K562 (cell line): Measurements from ENCODE around the gene TMEM131L. TPM values are rescaled to one million over a fixed set of nuclear protein-coding genes. Genes with fewer than 3 reads are reported as not detected.

Experiments used
- ATAC-seq: fragments of 200-7000 bp; cut with Tn5 transposase; 3 replicates; pipeline ENCODE4 v1.9.1; 2020; ENCODE audit warnings: moderate library complexity
- BruUV-seq: library from RNA; stranded (reverse); fragments of 400-500 nt; replicated peaks from 2 replicates; lab custom pipeline; 2021; lab: Mats Ljungman, UMichigan
- CTCF ChIA-PET: fragments of 300-600 bp; formaldehyde crosslinking; extraction: SDS; loops from one replicate; lab custom pipeline; 2021; ENCODE audit warnings: low intra/inter-chr PET ratio; lab: Yijun Ruan, JAX
- POLR2A ChIA-PET: fragments of 300-600, 350-650 bp; sonication (Branson Sonifier 250); formaldehyde crosslinking; extraction: SDS; loops from one replicate; lab custom pipeline; 2021; ENCODE audit warnings: antibody characterized with exemption, inconsistent platforms; lab: Yijun Ruan, JAX
- DNase-seq, 4 experiments: peaks; one replicate each; pipeline versions ENCODE4 v3.0.0 to v3.0.0-alpha.2; 2011 to 2018; ENCODE audit warnings: low spot score in 3 of 4, mixed read lengths in 3 of 4; ENCODE audit errors: extremely low read depth in 1 of 4
- FAIRE-seq: peaks from 2 replicates; lab custom pipeline; 2011; peaks lifted over from hg19 to GRCh38; lab: Jason Lieb, UNC
- H2AFZ ChIP-seq: 2 replicates; pipeline ENCODE4 v1.6.0; 2011; ENCODE audit warnings: low read depth, low read length, control low read depth, inconsistent platforms
- H3K27ac ChIP-seq: fragments of 200-600 bp; 3 replicates; pipeline ENCODE4 v1.8.0; 2011; ENCODE audit warnings: low read depth, mild to moderate bottlenecking, control low read depth, inconsistent platforms, low read length, moderate library complexity, mixed read lengths; ENCODE audit errors: extremely low read depth
- H3K27me3 ChIP-seq, 2 experiments: fragments of 300-600 bp in 1 of 2; 2 replicates in 1 of 2; 3 replicates in 1 of 2; pipeline versions ENCODE4 v1.6.0 to v1.8.0; 2011; ENCODE audit warnings: inconsistent platforms in 2 of 2, low read length in 2 of 2, mild to moderate bottlenecking in 1 of 2, mixed read lengths in 1 of 2, moderate library complexity in 1 of 2; ENCODE audit not compliant: control insufficient read depth in 2 of 2, insufficient read depth in 2 of 2
- H3K36me3 ChIP-seq: fragments of 300-600 bp; 3 replicates; pipeline ENCODE4 v1.8.0; 2011; ENCODE audit warnings: mild to moderate bottlenecking, low read length, inconsistent platforms; ENCODE audit not compliant: control insufficient read depth, insufficient read depth
- H3K4me1 ChIP-seq, 2 experiments: fragments of 200-600 bp in 1 of 2; replicated peaks in 1 of 2; 2 replicates in 1 of 2; 3 replicates in 1 of 2; pipeline versions ENCODE4 v1.5.1 to v1.8.0; 2011; ENCODE audit warnings: inconsistent platforms in 2 of 2, low read length in 2 of 2, mild to moderate bottlenecking in 1 of 2, mixed read lengths in 1 of 2, moderate library complexity in 1 of 2; ENCODE audit not compliant: control insufficient read depth in 2 of 2, insufficient read depth in 2 of 2
- H3K4me2 ChIP-seq: 2 replicates; pipeline ENCODE4 v1.6.1; 2011; ENCODE audit warnings: low read length, control low read depth, inconsistent platforms, mixed read lengths; ENCODE audit not compliant: insufficient read depth
- H3K4me3 ChIP-seq: fragments of 200-600 bp; sonication (generic), shearing (Covaris generic); 2 replicates; pipeline ENCODE4 v1.5.1; 2016; ENCODE audit warnings: control low read depth, inconsistent platforms
- H3K79me2 ChIP-seq: fragments of 200-600 bp; 3 replicates; pipeline ENCODE4 v1.8.0; 2011; ENCODE audit warnings: low read length, inconsistent platforms; ENCODE audit not compliant: control insufficient read depth, insufficient read depth
- H3K9ac ChIP-seq, 2 experiments: 2 replicates each; pipeline versions ENCODE4 v1.6.0 to v1.6.1; 2011; ENCODE audit warnings: low read depth in 2 of 2, low read length in 2 of 2, control low read depth in 1 of 2, inconsistent platforms in 1 of 2, mild to moderate bottlenecking in 1 of 2, mixed read lengths in 1 of 2; ENCODE audit not compliant: insufficient read depth in 1 of 2
- H3K9me1 ChIP-seq: one replicate; pipeline ENCODE4 v1.6.0; 2011; ENCODE audit warnings: inconsistent platforms, mild to moderate bottlenecking, low read length, moderate library complexity; ENCODE audit not compliant: control insufficient read depth, insufficient read depth
- H3K9me3 ChIP-seq: replicated peaks from 2 replicates; pipeline ENCODE4 v1.5.1; 2011; ENCODE audit warnings: low read depth, low read length, inconsistent platforms; ENCODE audit not compliant: control insufficient read depth, insufficient read depth
- H4K20me1 ChIP-seq: replicated peaks from 2 replicates; pipeline ENCODE4 v1.6.1; 2011; ENCODE audit warnings: low read length, inconsistent platforms, mixed read lengths; ENCODE audit not compliant: control insufficient read depth, insufficient read depth
- DACH1 ChIP-seq: fragments of 450-650 bp; IDR thresholded peaks from 2 replicates; pipeline ENCODE4 v1.6.1; 2018; ENCODE audit not compliant: partially characterized antibody
- PHF8 ChIP-seq: fragments of 200-600 bp; sonication (generic); IDR thresholded peaks from 2 replicates; pipeline ENCODE4 v1.6.1; 2012; ENCODE audit warnings: mixed run types, mild to moderate bottlenecking, inconsistent platforms, low read length, moderate library complexity, borderline replicate concordance
- RAD51 ChIP-seq: fragments of 450-650 bp; IDR thresholded peaks from 2 replicates; pipeline ENCODE4 v1.7.1; 2016; ENCODE audit warnings: low read depth, mild to moderate bottlenecking, borderline replicate concordance
- WGBS: fragments of 100-300 bp; shearing (Covaris generic); methylation state at CpG from one replicate; pipeline ENCODE4 v1.1.6; 2016; ENCODE audit warnings: low coverage, mixed read lengths; ENCODE audit not compliant: insufficient coverage; ENCODE audit errors: missing lambda C conversion rate; 5-methylcytosine and 5-hydroxymethylcytosine counted together
- in situ Hi-C: fragments of 300-500 bp; cut with MboI; formaldehyde crosslinking; loops from 4 replicates; pipeline ENCODE4 v1.15.0; 2018; ENCODE audit warnings: inconsistent platforms, mixed read lengths
- intact Hi-C: fragments of 100-400 bp; cut with micrococcal nuclease; formaldehyde crosslinking; loops from 2 replicates; pipeline ENCODE4 v1.14.2; 2022
- polyA plus RNA-seq, 8 experiments: library from polyadenylated mRNA; depleted of rRNA in 4 of 8; stranded (reverse) in 5 of 8; unstranded in 3 of 8; fragments of >200 nt; fragmentation: Nextera tagmentation in 2 of 8; fragmentation: Illumina TruSeq in 1 of 8; extraction: Ambion mirVana in 2 of 8; extraction: Trizol in 1 of 8; gene quantifications; 2 replicates each; pipeline versions ENCODE4 v1.2.1 to v1.2.3, GENCODE V29; 2011 to 2014; ENCODE audit warnings: inconsistent platforms in 1 of 8, missing spikeins in 1 of 8
- total RNA-seq, 7 experiments: library from RNA; depleted of rRNA in 6 of 7; stranded (reverse); fragments of >200 nt in 6 of 7; fragmentation: Illumina TruSeq in 2 of 7; extraction: Trizol in 2 of 7; gene quantifications; 2 replicates each; pipeline versions ENCODE4 v1.2.1 to v1.2.3, GENCODE V29; 2011 to 2021; ENCODE audit warnings: low replicate concordance in 1 of 7
- TF ChIP-seq, protein P1 (sequence below): fragments of 250-450 bp; sonication (Bioruptor Pico); IDR thresholded peaks from 2 replicates; pipeline ENCODE4 v1.5.0; 2021
- TF ChIP-seq, protein P2 (sequence below): fragments of 450-650 bp; IDR thresholded peaks from 2 replicates; pipeline ENCODE4 v1.6.1; 2018; ENCODE audit not compliant: partially characterized antibody
- TF ChIP-seq, protein P3 (sequence below): sonication (generic); formaldehyde crosslinking; IDR thresholded peaks from 2 replicates; pipeline ENCODE4 v1.9.0; 2022; ENCODE audit warnings: mild to moderate bottlenecking, missing genetic modification reagents

Gene TMEM131L
- total and polyA plus RNA-seq, 9 of the 15 experiments (the other 6 are each of a cell fraction or from before 2014, with no cell fraction given): 1.2 to 20.8 (median 12.9) TPM

DNA sequence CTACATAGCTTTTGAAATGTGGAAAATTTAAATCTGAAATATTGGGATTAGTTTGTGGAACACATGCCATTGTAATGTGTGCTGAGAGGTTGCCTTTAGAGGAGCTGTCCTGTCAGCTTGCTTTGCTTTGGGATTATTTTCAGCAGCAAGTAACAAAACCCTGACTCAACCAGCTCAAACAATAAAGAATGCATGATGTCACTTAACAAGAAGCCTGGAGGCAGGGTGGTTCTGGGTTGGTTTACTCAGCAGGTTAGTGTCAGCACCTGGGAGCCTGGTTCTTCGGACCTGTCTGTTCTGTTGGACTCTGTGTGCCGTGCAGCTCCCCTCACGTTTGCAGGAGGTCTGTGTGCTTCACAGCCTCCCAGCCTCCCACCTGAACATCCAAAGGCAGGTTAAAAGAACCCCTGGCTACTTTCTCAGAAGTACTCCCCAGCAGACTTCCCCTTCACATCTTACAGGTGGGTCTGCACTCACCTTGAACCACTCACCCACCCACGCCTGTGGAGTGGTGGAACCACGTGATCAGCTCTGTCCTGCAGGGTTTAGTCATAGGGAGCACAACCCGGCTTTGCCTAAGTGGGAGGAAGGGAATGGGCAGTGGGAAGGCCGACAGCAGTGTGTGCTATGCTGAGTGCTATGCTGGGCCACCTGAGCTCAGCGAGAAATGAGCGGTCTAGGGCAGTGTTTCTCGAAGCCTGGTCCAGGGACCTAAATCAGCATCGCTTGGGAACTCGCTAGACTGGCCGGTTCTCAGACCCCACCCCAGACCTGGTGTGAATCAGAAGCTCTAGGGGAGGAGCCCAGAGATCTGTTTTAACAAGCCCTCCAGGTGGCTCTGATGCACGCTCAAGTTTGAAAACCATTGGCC is 20.4 kb downstream of the TMEM131L start:
- no peaks in the 10 kb centered on the region for H3K9me1 ChIP-seq
- H3K79me2 ChIP-seq: peaks cover 57% of the 10 kb centered on the region
- TF ChIP-seq PHF8: no peak
- TF ChIP-seq, protein P1, sequence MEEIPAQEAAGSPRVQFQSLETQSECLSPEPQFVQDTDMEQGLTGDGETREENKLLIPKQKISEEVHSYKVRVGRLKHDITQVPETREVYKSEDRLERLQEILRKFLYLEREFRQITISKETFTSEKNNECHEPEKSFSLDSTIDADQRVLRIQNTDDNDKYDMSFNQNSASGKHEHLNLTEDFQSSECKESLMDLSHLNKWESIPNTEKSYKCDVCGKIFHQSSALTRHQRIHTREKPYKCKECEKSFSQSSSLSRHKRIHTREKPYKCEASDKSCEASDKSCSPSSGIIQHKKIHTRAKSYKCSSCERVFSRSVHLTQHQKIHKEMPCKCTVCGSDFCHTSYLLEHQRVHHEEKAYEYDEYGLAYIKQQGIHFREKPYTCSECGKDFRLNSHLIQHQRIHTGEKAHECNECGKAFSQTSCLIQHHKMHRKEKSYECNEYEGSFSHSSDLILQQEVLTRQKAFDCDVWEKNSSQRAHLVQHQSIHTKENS (CRISPR knock-in tag): no peak
- TF ChIP-seq DACH1: no peak
- TF ChIP-seq RAD51: peak; percentile 40
- TF ChIP-seq, protein P2, sequence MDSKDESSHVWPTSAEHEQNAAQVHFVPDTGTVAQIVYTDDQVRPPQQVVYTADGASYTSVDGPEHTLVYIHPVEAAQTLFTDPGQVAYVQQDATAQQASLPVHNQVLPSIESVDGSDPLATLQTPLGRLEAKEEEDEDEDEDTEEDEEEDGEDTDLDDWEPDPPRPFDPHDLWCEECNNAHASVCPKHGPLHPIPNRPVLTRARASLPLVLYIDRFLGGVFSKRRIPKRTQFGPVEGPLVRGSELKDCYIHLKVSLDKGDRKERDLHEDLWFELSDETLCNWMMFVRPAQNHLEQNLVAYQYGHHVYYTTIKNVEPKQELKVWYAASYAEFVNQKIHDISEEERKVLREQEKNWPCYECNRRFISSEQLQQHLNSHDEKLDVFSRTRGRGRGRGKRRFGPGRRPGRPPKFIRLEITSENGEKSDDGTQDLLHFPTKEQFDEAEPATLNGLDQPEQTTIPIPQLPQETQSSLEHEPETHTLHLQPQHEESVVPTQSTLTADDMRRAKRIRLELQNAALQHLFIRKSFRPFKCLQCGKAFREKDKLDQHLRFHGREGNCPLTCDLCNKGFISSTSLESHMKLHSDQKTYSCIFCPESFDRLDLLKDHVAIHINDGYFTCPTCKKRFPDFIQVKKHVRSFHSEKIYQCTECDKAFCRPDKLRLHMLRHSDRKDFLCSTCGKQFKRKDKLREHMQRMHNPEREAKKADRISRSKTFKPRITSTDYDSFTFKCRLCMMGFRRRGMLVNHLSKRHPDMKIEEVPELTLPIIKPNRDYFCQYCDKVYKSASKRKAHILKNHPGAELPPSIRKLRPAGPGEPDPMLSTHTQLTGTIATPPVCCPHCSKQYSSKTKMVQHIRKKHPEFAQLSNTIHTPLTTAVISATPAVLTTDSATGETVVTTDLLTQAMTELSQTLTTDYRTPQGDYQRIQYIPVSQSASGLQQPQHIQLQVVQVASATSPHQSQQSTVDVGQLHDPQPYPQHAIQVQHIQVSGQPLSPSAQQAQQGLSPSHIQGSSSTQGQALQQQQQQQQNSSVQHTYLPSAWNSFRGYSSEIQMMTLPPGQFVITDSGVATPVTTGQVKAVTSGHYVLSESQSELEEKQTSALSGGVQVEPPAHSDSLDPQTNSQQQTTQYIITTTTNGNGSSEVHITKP: peak; percentile 6
- TF ChIP-seq, protein P3, sequence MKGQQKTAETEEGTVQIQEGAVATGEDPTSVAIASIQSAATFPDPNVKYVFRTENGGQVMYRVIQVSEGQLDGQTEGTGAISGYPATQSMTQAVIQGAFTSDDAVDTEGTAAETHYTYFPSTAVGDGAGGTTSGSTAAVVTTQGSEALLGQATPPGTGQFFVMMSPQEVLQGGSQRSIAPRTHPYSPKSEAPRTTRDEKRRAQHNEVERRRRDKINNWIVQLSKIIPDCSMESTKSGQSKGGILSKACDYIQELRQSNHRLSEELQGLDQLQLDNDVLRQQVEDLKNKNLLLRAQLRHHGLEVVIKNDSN (CRISPR knock-in tag): 0 out of 2 replicates have a peak, but pooled peaks have one; percentile 35

More for the DNA sequence above, 20.4 kb downstream of the TMEM131L start:
- WGBS: 77% methylated on average over 14 of the region's 14 CpGs
- peaks cover 20 to 21% of the 10 kb centered on the region in 2 experiments; a peak in 4 of 5 replicates for H3K4me1 ChIP-seq
- H3K36me3 ChIP-seq: peaks cover 24% of the 10 kb centered on the region; the same call in 2 of the 3 replicates
- intact Hi-C loops (no loop called here), in situ Hi-C loops (no loop called here)
- no peak overlapping the region for H3K4me2 ChIP-seq
- DNase-seq: no peak
- H3K9me3 ChIP-seq: no peaks in the 10 kb centered on the region
- no peak overlapping the region for H2AFZ ChIP-seq
- CTCF ChIA-PET: no interaction called here
- BruUV-seq: no TSS peak
- FAIRE-seq: peak; percentile 49
- H3K27me3 ChIP-seq: no peaks in the 10 kb centered on the region
- no peak overlapping the region for H3K4me3 ChIP-seq
- no peak overlapping the region for H3K27ac ChIP-seq
- no peaks in the 10 kb centered on the region for H4K20me1 ChIP-seq
- POLR2A ChIA-PET: interaction anchor here (0.7 to 1.3 kb wide), 4 partner anchors 8 to 42 kb away, joined by 3 read pairs; no protein-coding TSS in a partner anchor
- peak overlapping the region in 1 of 2 experiments; percentile 72; a peak in 2 of 4 replicates for H3K9ac ChIP-seq
- ATAC-seq: peak; percentile 21
